Cortex of kidney (tissue), 1 donor: ENCODE results near the gene TMEM132D.

Source experiments
- DNase-seq: peaks from one replicate; lab custom pipeline; 2025; lab: John Stamatoyannopoulos, UW

TMEM132D gene

DNA sequence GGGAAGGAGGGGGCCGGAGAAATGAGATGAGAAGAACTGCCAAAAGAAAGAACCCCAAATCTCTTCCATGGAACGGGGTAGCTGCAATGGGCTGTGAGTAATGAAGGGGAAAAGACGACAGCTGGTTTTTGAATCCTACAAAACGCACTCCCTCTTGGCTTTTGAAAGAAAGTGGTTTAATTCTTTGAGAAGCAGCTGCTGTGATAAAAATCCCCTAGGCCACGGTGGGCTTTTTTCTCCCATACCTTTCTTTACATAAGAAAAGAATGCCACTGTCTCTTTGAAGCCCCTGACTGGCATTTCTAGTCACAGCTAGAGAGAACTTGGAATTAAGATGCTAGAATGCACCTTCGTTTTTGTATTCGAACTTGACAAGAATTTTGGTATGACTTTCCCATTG, 564.5 kb downstream of the TMEM132D start:
- DNase-seq: no peak

GRCh38 chr12:129337413-129337812, 566.4 kb downstream of the TMEM132D start:
- no peak for DNase-seq

- no peak for DNase-seq
Observed at GRCh38 chr12:129335773-129336172, 568.1 kb downstream of the TMEM132D start.

- no peak for DNase-seq
Observed at GRCh38 chr12:129332286-129332685, 571.5 kb downstream of the TMEM132D start.

DNA sequence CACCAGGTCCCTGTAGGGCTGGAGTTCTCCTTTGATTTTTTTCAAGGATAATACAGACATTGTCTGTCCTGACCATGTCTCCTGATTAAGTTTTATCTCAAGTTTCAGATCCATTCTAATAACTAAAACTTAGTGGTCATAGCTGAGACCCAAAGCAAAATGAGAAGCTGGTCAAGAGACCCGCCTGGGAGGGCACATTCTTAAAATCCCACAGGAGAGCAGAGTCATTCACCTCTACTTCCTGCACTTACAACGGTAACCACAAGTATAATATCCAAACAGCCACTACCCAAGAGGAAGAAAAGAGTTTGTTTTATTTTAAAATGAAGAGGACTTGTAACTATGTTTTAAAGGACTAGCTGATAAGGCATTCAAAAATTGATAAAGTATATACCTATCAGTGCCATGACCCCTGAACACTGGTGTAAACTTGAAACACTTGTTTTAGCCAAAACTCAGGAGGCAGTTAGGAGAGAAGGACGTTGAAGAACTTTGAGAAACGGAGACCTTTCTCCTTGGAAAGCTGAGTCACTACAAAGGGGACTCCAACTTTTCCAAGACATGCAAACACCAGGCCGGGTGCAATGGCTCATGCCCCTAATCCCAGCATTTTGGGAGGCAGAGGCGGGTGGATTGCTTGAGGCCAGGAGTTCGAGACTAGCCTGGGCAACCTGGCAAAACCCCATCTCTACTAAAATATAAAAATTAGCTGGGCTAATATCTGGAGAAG, 572.3 kb downstream of the TMEM132D start:
- DNase-seq: no peak

GRCh38 chr12:129328235-129328634, 575.6 kb downstream of the TMEM132D start:
- no peak for DNase-seq

DNA sequence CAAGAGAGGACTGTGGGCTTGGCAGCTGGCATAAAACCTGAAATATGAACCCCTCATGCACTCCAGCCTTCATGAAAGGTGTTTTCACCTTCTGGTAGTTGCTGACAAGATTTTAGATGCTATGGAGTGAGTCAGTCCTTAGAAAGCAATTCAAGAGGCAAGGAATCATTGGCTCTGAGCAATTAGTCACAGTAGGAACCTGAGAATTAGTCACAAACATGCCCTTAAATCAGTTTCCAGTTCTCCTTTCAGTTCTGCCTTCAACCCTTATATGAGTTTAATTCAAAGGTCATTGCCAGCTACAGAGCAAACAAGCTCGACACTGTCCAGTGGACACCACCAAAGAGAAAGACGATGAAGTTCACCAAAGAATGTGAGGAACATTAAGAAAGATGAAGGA, 578.3 kb downstream of the TMEM132D start:
- no peak for DNase-seq

DNA sequence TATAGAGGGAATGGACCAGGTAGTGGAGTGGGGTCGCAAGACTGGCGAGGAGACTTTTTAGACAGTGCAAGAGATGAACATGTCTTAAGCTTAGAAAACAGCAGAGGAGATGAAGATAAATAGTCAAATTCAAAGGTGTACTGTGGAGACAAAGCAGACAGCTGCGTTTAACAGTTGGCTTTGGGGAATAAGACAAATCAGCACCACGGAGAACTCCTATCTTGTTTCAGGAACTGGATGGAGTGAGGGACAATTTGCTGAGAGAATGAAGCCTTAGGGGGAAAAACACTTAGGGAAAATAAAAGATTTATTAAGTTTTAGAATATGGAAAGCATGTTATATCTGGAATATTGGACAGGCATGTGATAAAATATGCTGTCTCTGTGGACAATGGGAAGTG, 591.8 kb downstream of the TMEM132D start:
- no peak for DNase-seq

DNA sequence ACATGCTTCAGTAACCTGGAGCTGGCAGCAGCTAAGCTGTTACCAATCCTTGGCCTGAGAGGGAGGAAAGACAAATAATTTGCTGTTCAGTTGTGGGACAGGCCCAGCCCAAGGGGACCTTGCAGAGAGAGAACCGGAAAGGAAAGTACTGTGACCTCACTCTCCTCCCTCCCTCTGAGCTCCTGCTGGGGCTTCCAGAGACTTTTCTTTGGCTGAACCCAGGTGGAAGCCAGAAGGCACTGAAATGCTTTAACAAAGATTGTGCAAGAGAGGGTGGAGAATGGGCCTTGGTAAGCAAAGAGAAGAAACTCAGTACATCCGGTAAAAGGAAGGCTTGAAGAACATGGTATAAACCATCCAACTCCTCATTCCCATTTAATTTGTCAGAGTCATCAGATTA, 593.5 kb downstream of the TMEM132D start:
- no peak for DNase-seq

DNA sequence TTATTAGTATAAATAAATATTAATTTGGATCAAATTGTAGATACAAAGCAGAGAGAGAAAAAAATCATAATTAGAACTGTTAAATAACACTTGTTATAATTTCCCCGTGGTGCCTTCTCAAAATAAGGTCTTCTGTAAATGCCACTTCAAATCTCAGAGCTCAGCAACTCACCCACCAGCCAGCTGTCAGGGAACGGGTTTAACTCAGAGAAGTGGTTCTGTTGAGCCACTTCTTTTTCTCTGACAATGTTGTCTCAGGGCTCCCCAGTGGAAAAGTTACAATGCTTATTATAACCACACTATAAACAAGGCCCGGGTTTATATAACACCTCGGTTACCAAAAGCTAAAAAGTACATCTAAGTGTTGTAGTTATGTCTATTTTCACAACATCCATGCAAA, 598.0 kb downstream of the TMEM132D start:
- no peak for DNase-seq

- no peak for DNase-seq
Observed at GRCh38 chr12:129304529-129304928, 599.3 kb downstream of the TMEM132D start.

DNA sequence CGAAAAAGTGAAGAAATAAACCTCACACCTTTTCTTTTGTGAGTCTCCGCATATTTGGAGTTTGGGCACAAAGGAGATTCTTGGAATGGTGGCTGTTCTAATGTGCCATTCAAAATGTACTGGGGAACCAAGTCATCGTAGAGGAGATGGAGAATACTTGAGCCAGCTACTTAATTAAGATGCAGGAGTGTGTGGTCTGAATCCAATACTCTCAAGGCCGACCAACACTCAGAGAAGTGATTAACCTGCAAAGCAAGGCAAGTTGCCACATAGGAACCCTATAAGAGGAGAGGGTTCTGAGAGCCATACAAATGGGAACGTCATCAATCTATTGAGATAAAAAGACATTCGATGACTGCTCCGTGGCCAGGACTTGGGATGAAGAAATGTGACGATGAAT, 603.8 kb downstream of the TMEM132D start:
- DNase-seq: no peak

DNA sequence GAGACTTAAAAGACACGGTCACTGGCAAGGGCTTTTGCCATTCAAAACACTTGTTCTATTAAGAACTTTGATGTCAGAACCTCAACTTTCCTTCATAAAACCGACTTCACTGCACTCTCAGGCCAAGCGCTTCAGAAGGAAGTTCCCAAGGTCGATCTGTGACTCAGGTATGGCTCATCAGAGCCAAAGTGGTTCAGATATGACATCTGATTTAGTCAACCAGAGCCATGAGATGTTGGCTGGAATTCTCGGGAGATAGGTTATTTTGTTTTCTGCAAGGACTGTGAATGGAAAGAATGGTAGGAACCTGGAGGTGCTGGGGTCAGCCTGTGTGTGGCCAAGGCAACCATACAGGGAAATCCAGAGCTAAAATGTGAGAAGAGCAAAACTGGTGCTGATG, 604.9 kb downstream of the TMEM132D start:
- DNase-seq: no peak

DNA sequence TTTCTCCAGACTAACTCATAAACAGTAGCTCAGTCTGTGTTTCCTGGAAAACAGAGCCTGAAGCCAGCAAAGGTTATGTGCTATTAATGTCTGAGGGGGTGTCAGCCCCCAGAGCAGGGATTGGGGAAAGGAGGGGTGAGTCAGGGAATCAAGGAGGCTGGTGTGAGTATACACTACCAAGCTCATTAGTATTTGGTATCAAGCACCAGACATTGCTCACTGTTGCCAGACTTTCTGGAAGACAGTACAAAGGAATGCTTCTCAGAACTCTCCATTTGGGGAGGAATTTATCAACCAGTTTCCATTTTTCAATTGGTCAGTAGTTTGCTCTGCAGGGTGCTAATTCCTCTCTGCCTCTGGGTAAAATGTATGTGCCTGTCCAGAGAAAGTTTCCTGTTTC, 607.2 kb downstream of the TMEM132D start:
- DNase-seq: no peak

- no peak for DNase-seq
Observed at GRCh38 chr12:129294868-129295267, 609.0 kb downstream of the TMEM132D start.

GRCh38 chr12:129279771-129280170, 624.1 kb downstream of the TMEM132D start:
- no peak for DNase-seq

- no peak for DNase-seq
Observed at GRCh38 chr12:129276361-129277060, 627.3 kb downstream of the TMEM132D start.

DNA sequence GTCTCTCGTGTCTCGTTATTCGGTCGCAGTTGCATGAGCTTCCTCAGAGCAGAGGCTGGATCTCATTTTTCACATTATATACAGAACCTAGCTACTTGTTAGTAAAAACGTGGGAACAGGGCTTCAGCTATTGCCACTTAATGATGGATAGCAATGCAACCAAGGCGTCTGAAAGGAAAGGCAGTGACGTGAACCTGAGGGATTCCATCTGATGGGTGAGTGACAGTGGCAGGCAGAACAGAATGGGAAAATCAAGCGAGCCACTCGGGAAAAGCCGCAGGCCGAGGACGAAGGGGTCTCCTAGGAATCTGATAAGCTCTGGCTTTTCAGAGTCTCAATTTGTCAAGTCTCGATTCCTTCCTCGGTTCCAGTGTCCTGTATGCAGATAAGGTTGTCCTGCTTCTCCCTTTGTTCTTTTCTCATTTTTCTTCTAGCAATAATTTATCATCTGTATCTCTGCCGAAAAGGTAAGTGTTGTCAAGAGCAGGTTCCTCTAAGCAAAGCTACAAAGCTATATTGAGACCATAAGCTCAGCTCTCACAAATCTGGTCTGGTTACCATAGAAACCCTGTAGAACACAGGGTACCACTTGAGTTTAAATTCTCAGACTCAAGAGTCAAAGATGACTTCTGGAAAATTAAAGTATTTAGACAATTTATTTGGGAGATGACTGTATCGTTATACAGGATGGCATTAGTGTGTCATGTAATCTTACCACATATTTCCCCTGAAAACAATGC, 633.9 kb downstream of the TMEM132D start:
- DNase-seq: no peak

DNA sequence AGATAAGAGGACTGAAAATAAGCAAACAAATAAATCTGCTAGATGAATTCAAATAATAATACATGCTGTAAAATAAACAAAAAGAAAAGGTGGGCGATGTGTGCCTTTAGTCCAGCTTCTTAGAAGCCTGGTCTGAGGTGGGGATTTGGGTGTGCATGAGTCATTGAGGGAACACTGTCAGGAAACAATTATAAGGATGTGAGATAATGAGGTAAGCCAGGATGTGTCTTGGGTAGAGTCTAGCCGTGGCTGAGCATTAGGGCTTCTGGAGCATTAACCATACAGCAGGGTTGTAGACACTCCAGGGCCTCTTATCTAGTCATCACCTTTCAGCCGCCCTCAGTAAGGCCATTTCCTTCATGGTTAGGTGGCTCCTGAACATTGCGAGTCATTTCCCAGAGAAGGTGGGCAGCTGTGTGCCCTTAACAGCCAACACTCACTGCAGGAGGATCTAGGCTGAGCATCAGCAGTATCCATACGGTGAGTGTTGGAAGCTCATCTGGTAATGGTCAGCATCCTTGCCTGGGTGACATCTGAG, 645.0 kb downstream of the TMEM132D start:
- no peak for DNase-seq

- DNase-seq: no peak
Observed at GRCh38 chr12:129257524-129257923, 646.3 kb downstream of the TMEM132D start.

GRCh38 chr12:129246630-129247029, 657.2 kb downstream of the TMEM132D start:
- no peak for DNase-seq

- no peak for DNase-seq
Observed at GRCh38 chr12:129245769-129246168, 658.1 kb downstream of the TMEM132D start.

- no peak for DNase-seq
Observed at GRCh38 chr12:129241852-129242251, 662.0 kb downstream of the TMEM132D start.
